HG02623 (cell line): ENCODE results near the gene RABGAP1L.
"Not testable (repeated sequence)": the region's sequence is repeated elsewhere in the genome, so short reads cannot be mapped to it uniquely, and the experiment has no call there.

Experiments used
- ATAC-seq: cut with Tn5 transposase; IDR thresholded peaks from one replicate; pipeline ENCODE4 v1.9.1; 2021; ENCODE audit warnings: moderate library complexity; ENCODE audit not compliant: unreplicated experiment

RABGAP1L gene

DNA sequence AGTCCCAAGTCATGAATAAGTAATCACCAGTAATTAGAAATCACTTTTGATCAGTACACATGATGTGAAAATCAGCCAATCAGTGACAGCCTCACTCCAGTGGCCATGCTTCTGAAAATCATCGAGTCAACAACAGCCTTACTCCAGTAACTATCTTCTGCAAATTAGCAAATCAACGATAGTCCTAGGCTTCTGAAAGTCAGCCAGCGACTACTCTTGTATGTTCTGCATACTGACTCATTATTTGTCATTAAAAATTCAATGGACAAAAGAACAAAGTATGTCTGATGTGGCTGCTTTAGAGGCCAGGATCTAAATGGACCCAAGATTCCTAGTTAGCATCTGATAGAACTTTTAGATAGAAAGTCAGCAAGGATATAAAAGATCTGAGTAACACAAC lies 391.0 kb downstream of the RABGAP1L start:
- no peak for ATAC-seq

DNA sequence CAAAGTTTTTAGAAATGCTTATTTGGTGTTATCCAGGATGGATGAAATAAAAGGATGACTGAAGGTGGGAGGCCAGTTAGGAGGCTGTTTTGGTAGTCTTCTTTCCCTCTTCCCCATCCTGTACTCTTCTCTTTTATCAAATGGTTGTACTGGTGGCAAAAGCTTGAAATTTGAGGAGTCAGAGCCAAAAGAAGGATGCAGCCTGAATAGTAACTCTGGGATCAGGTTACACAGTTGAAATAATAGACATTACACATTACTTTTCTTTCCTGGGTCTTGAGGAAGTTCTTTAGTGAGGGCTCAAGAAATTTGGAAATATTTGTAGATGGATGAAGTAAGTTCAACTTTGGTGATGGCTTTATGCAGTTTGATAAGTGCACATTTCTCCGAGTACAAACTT lies 397.1 kb downstream of the RABGAP1L start:
- no peak for ATAC-seq

DNA sequence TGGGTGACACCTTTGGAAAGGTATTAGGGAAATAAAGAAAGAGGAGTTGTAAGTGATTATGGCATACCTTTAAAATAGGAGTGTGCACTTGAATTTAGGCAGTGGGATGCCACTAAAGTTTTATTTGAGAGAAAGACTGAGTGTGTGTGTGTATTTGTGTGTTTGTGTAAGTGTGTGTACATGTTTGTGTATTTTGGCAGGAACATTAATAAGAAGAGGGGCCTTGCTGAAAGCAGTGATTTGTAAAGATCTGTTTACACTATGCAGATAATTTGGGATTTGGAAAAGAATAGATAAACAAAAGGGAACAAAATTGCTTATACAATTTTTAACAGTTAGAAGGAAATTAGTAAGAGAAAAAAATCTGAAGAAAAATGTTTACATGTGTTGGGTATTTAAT lies 409.2 kb downstream of the RABGAP1L start:
- ATAC-seq, result no peak

DNA sequence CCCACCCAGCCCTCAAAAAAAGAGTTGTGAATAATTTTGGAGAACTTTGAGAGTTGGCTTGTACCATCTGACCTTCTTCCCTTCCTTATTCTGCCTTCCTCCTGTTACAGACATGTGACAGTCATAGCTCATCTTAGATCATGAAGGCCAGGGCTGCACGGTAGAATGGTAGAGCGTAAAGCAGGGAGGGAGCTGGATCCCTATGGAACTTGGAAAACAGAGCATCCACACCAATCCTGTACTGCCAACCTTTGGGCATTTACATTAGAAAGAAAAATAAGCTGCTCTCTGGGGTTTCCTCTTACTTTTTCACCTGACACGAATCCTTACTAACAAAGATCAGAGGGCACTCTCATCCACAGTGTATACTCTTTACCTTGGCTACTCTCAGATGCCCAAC lies 409.9 kb downstream of the RABGAP1L start:
- ATAC-seq, result no peak

DNA sequence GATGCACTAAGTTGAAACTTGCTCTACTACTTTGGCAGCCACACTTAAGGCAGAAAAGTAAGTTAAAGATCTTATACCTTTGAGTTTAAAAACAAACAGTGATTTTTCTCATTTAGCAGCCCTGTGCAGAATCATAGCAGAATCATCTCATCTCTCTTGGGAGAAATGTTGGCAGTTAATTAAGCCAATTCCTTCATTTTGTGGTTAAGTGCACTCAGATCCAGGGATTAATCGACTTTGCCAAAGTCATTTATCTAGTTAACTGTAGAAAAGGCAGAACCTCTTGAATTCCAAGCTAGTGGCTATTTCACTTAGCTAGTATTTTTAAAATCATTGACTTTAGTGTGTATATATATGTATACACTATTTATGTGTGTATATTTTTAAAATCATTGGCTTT lies 413.5 kb downstream of the RABGAP1L start:
- ATAC-seq, result no peak

DNA sequence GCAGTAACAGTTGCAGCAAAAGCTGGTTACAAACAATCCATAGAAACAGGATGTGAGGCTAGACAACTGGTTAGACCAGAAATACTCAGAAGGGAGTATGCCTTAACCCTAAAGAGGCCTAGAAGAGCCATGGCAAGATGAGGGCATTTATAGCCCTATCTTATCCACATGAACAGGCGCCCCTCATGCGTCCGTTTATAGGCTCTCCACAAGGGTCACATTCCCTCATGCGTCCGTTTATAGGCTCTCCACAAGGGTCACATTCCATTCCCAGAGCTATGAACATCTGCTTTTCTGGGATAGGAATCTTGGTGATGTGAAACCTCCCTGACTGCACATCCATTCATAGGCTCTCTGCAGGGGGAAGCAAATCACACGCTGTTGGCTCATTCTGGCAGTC lies 416.8 kb downstream of the RABGAP1L start:
- ATAC-seq, result not testable (repeated sequence)

DNA sequence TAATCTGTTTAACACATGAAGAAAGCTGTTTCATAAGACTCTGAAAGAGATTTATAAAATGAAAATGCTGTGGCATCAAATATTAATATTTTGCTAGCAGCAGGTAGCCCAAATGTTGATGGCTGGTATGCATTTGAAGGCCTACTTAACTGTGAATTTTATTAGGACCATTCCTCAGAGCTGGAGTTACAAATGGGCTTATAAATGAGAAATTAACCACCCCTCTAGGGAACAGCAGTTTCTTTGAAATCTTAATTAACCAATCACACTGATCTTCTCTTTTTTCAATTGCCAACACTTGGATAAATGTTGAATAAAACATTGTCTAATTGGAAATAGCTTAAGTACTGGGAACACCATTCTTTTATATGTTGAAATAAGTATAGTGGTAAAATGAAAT lies 418.4 kb downstream of the RABGAP1L start:
- no peak for ATAC-seq

DNA sequence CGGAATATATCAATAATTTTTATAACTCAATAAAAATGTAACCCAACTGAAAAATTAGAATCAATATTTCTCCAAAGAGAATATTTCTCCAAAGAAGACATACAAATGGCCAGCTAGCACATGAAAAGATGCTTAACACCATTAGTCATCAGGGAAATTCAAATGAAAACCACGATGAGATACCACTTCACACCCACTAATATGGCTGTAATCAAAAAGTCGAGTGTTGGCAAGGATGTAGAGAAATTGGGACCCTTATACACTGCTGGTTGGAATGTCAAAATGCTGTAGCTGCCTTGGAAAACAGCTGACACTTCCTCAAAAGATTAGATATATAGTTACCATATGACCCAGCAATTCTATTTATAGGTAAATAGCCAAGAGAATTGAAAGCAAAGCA lies 421.5 kb downstream of the RABGAP1L start:
- no peak for ATAC-seq

DNA sequence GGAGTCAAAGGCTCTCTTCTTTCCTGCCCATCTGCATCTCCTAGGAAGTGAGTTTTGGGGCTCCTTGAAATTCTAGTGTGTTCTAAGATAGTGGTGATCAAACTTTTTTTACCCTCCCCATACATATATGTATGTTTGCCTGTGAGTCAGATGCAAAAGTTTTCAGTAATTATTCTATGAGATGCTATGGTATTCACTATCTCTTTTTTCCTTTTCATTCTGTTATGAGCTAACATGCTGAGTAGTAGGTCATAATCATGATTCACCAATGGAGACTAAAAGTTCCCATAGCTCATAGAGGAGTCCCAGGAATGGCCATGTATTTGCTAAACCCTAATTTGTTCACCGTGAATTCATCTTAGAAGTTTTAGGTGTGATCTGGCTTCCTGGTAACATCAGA lies 424.0 kb downstream of the RABGAP1L start:
- no peak for ATAC-seq

DNA sequence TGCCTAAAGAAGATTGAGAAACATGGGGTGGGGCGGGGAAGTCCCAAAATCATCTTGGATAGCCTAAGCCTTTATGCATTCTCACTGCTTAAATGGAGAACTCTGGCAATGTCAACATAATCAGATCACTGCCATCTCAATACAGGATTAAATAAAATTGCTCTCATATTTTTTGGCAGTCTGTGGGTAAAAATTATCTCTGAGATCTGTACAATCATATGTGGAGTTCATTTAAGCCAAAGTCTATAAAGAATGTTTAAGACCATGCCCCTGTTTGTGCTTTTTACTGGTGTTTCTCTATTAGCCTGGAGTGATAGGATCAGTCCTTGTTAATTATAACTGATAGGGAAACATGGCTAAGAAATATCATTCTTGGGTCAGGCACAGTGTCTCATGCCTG lies 424.8 kb downstream of the RABGAP1L start:
- ATAC-seq, result no peak

DNA sequence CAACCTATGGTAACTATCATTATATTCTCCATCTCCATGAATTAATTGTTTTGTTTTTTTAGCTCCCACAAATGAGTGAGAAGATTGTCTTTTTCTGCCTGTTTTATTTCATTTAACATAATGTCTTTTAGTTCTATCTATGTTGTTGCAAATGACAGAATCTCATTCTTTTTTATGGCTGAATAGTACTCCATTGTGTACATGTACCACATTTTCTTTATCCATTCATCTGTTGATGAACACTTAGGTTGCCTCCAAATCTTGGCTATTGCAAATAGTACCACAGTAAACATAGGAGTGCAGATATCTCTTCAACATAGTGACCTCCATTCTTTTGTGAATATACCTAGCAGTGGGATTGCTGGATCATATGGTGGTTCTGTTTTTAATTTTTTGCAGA lies 429.3 kb downstream of the RABGAP1L start:
- not testable (repeated sequence) for ATAC-seq

DNA sequence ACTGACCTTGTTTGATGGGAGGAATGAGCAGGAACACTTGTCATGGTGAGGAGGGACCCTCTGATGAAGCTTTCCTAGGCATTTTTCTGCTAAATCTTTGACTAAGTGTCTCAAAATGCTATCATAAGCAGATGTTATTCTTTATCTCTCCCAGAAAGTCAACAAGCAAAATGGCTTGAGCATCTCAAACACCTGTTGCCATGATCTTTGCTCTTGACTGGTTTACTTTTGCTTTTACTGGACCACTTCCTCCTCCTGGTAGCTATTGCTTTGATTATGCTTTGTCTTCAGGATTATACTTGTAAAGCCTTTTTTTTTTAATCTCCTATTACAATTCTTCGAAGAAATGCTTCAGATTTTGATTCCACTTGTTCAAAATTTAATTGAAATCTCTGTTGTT lies 445.9 kb downstream of the RABGAP1L start:
- no peak for ATAC-seq

DNA sequence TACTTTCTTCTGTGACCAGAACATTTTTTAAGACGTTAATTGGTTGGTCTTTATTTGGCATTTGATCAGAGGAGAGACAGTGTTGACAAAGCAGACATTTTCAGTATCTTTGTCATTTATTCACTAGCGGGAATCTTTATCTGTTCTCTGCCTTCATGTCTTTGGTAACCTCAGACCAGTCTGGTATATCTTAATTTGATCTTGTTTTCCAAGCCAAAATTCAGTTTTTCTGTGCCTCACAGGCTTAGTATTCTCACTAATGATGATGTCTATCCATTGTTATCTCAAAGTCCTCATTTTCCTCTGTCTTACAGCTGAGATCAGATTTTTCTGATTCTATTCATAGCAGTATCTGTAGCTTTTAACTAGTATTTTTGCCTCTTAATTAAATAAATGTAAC lies 447.2 kb downstream of the RABGAP1L start:
- no peak for ATAC-seq

DNA sequence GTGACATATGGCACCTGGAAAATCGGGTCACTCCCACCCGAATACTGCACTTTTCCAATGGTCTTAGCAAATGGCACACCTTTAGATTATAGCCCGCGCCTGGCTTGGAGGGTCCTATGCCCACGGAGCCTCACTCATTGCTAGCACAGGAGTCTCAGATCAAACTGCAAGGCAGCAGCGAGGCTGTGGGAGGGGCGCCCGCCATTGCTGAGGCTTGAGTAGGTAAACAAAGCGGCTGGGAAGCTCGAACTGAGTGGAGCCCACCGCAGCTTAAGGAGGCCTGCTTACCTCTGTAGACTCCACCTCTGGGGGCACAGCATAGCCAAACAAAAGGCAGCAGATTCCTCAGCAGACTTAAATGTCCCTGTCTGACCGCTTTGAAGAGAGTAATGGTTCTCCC lies 458.6 kb downstream of the RABGAP1L start:
- not testable (repeated sequence) for ATAC-seq

DNA sequence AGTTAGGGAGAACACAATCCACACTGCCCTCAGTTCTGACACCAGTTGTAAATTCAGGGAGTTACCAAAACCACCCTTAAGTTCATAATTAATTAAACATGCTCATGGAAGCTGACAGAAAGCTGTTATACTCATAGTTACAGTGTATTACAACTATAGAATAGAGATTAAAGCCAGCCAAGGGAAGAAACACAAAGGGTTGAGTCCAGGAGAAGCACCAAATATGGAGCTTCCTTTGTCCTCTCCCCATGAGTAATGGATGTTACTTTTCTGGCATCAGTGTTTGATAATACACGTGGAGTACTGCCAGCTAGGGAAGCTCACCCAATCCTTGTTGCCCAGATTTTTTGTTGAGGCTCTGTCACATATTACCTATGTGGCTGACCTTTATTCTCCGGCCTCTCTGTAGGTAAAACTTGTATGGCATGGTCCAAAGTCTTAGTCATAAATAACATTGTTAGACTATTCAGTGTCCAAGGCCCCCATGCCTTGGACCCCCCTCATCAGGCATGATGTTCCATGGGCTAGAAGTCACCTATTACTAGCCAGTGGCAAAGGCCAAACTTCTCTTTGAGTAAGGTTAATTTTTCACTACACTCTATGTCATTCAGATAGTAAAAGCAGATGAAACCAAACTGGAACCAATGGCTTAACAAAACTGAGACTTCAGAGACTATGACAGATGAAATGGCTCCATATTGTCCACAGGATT lies 464.2 kb downstream of the RABGAP1L start:
- ATAC-seq, result no peak

DNA sequence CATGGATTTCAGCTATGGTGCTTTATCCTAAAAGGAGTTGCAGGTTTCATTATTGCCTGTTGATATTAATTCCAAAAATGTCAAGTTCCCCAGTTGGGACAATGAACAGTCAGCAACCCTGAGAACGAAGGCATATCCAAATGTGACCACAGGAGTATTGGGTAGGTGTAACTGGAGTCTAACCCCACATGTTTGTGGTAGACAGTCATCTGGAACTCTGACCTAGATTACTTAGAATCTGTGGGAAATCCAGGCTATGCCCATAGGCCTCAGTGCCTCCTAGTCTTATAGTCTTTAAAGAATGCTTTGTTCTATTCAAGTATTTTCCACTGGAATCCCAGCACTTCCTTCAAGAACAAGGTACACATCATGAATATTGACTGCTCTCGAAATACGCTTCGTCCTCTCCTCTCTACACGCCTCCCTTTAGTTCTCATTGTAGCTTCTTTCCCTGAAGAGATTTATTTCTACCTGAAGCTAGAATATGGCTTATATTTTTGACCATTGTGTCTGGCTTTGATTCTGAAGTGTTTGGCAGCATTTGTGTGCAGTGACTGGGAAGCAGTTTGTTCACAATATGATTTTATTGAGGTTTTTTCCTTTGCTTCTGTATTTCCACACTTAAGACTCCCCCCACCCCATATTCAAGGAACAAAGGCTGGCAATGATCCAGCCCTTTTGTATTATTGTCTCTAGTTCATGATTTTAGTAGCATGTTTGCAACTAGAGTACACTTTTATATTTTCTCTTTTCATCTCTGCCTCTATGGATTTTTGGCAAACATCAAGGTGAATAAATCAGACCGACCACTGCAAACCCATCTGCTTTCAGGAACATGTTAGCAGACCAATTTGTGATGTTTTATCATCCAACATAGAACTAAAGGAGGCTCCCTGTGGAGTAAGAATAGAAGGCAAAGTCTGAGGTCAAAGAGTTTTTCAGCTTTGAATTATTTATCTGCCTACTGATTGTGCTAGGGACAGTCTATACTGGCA lies 467.0 kb downstream of the RABGAP1L start:
- ATAC-seq, result no peak

DNA sequence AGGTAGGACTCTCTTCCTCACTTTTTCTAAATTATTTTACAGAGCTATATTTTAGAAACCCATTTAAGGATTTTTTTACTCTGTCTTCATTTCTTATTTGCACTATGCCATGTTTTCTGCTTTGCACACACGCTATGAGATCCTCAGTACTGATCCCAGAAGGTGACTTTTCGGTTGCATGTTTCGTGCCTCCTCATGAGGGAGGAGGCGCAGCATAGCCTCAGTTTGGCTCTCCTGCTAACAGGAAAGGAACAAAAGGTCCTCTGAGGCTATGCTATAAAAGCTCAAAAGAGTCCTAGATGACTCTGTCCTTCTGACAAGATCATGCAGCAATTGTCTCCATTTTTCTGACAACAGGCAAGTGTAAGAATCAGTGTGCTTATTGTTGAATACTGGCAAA lies 478.2 kb downstream of the RABGAP1L start:
- ATAC-seq, result no peak

DNA sequence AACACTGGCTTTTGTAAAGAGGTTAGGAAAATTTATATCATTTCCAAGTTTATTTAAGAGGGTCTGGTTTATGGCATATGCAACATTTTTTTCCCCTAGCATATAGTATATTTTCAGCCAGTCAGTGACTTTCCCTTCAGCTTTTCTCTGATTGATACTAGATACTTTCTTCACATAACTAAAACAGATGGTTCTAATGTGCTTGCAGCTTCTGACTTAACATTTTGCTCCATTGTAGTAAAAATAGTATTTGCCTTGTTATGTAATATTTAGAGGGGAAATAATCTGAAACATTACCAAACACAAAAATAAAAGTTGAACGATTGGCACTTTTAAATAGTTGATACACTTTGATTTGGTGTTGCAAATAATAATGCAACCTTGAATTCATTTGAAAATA lies 480.1 kb downstream of the RABGAP1L start:
- ATAC-seq, result no peak

DNA sequence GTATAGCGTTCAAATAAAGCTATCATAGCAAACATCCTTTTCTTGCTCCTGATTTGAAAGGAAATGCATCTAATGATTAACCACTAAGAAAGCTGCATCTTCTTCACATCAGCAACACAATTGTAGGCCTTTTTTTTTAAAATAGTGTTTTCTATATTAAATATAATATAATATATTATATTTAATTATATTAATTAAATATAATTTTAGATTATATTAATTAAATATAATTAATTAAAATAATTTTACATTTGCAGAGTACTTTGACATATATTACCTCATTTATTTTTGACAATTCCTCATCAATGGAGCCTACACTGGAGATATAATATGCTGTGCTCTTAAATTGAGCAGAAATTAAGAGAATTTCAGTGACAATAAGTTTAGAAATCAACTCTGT lies 481.5 kb downstream of the RABGAP1L start:
- ATAC-seq, result no peak

DNA sequence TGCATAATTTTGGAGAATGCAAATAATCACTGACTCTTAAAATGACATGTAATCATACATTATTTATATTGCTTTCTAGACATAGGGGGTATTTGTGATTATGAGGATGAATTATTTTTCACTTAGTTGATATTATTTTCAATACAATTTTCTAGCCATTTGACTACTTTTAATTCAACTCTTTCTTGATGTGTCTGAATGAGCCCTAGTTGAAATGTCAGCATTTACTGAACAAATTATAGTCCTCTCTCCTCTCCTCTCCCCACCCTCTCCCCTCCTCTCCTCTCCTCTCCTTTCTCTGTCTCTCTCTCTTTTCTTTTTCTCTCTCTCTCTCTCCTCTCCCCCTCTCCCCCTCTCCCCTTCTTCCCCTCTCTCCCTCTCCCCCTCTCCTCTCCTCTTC lies 483.1 kb downstream of the RABGAP1L start:
- ATAC-seq, result no peak

DNA sequence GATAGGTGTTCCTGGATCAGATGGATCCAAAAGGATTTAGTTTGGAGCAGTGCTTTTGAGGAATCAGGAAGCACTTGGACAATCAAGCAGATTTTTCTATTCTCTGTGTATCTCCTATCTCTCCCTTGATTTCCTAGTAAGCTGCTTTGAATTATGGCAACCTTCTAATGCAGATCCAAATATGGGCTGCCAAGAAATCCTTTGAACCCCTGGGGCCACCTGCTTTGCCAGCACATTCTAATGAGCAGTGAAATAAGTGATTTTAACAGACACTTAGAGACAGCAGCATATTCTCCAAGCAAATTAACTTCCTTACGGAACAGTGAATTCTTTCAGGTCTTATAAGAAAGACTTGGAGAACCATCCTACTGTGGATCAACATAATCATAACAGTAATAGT lies 483.9 kb downstream of the RABGAP1L start:
- ATAC-seq, result no peak

DNA sequence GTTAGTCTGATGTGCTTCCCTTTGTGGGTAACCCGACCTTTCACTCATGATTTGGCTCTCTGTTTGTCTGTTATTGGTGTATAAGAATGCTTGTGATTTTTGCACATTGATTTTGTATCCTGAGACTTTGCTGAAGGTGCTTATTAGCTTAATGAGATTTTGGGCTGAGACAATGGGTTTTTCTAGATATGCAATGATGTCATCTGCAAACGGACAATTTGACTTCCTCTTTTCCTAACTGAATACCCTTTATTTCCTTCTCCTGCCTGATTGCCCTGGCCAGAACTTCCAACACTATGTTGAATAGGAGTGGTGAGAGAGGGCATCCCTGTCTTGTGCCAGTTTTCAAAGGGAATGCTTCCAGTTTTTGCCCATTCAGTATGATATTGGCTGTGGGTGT lies 490.3 kb downstream of the RABGAP1L start:
- ATAC-seq, result not testable (repeated sequence)
